Mucosa of descending colon (tissue), 3 donors: ENCODE results near the gene IFRD1. TPM values are rescaled to one million over a fixed set of nuclear protein-coding genes. Genes with fewer than 3 reads are reported as not detected.

Experiments
- ATAC-seq: fragments of 200-7000 bp; cut with Tn5 transposase; one replicate; pipeline ENCODE4 v1.9.1; 2020; ENCODE audit warnings: mild to moderate bottlenecking, moderate library complexity
- DNase-seq, 3 donors: peaks; one replicate each; pipeline ENCODE4 v3.0.0-alpha.2; 2020
- H3K36me3 ChIP-seq: fragments of 200-600 bp; one replicate; pipeline ENCODE4 v1.8.0; 2021; ENCODE audit warnings: low read depth, mild to moderate bottlenecking
- H3K4me1 ChIP-seq: fragments of 200-600 bp; one replicate; pipeline ENCODE4 v1.8.0; 2021; ENCODE audit warnings: low read depth, mild to moderate bottlenecking
- H3K4me3 ChIP-seq: fragments of 200-600 bp; one replicate; pipeline ENCODE4 v1.8.0; 2021; ENCODE audit warnings: mild to moderate bottlenecking
- H3K9me3 ChIP-seq: fragments of 200-600 bp; one replicate; pipeline ENCODE4 v1.8.0; 2021; ENCODE audit warnings: mild to moderate bottlenecking
- CTCF ChIP-seq: fragments of 200-600 bp; IDR thresholded peaks from one replicate; pipeline ENCODE4 v1.8.0; 2022; ENCODE audit warnings: antibody characterized with exemption, mild to moderate bottlenecking
- intact Hi-C, 2 donors: fragments of 100-400 bp; cut with DNase I in 1 of 2; cut with micrococcal nuclease in 1 of 2; formaldehyde crosslinking; loops; one replicate each; pipeline versions ENCODE4 v1.11.0 to v1.11.1; 2022; cut with DNase I, micrococcal nuclease
- total RNA-seq, 3 donors: library from RNA; stranded (reverse); fragmentation: NEBNext Ultra II Directional in 2 of 3; extraction: Animal tissue kit (Norgen Biotek cat#: 25700) in 2 of 3; gene quantifications; one replicate each; pipeline versions ENCODE4 v1.2.1 to v1.2.4, GENCODE V29; 2021 to 2023
- donor health status: DM: no; HTN: no; CAD: no; lungs with moderate emphysema.
- donor health status: DM: no; HTN: no; CAD: no.
- donor health status: DM: no; HTN: yes; CAD: no.

Gene IFRD1
- total RNA-seq, 3 donors from 2014 or later, result 31.2 to 68.0 (median 47.1) TPM

DNA sequence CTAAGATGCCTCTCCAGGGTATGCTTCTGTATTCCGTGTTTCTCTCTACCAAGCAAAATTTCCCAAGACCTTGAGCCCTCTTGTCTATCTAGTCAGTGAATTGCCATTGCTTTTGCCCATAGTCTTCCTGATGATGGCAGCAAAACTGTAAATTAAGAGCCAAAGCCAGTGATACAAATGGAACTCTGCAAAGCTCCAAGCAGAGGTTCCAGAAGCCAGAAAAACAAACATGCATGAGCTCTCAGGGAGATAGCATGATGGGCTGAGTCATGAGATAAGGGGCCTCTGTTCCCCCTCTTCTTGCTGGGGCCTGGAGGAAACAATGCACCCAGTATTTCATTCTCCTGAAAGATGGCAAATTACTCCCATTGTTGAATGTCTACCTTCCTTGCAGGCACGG is 55.2 kb downstream of the IFRD1 start:
- TF ChIP-seq CTCF, result no peak
- Histone ChIP-seq H3K4me1 (no peaks in the 10 kb centered on the region), H3K36me3 (no peaks in the 10 kb centered on the region), H3K4me3 (no peak overlapping the region), H3K9me3 (no peaks in the 10 kb centered on the region)
- DNase-seq, result no peak
- no peak for ATAC-seq
- intact Hi-C loops, result no loop called here

DNA sequence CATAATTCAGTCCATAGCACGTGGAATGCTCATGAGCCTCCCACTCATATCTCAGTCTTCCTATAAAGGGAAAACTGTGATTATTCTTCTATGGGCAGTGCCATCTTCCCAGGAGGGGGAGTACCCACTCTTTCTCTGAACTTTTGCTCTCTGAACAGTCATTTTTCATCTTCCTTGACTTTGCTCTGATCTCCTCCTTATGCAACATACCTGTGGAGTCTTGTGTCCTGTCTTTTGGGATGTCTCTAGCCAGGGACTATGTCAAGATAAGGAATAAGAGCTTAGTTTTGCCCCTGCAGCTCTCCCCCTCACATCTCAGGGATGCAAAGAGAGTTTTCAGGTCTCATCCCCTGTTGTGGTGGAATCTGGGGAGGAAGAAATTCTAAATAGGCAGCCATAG is 58.1 kb downstream of the IFRD1 start:
- no peak for ATAC-seq

GRCh38 chr7:112509402-112509801 is 59.1 kb downstream of the IFRD1 start:
- Histone ChIP-seq H3K4me3 (no peak overlapping the region), H3K9me3 (no peaks in the 10 kb centered on the region), H3K36me3 (no peaks in the 10 kb centered on the region), H3K4me1 (no peaks in the 10 kb centered on the region)
- TF ChIP-seq CTCF, result no peak
- ATAC-seq (no peak), DNase-seq (no peak)
- intact Hi-C loops, result no loop called here

More for the DNA sequence above, 58.1 kb downstream of the IFRD1 start:
- H3K4me3 ChIP-seq, result no peak overlapping the region
- H3K9me3 ChIP-seq, result no peaks in the 10 kb centered on the region
- no peak for TF ChIP-seq CTCF
- H3K4me1 ChIP-seq, result no peaks in the 10 kb centered on the region
- H3K36me3 ChIP-seq, result no peaks in the 10 kb centered on the region
- intact Hi-C loops, result no loop called here
- no peak for DNase-seq

DNA sequence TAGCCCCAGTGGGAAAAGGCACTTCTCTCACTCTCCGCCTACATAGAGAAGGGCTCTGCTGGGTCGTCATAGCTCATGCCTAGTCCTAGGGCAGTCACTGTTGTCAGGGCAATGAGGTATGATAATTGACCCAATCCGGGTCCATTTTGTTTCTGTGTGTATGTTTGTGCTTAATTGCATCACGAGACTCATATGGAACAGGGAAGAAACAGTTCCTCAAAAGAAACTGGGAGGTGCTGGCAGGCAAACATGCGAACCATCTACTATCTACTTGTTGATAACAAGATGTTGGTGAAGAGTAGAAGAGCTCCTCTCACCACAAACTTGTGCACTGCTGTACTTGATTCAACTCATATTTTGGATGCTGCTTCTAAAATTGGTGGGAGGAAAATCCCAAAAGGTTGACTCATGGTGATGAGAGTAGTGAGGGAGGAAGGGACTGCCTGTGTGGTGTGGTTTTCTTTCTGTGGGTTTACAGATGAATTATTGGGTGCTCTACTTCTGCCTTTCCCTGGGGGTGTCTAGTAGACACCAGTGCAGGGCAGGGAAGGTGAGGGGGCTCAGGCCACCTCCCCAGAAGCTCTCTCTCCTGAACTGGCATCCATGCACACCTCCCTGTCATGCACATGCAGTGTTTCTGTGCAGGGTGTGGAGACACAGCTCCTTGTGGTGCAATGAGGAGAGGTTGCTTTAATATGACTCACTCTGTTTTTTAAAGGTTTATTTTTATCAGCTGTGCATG is 59.9 kb downstream of the IFRD1 start:
- Histone ChIP-seq H3K4me3 (no peak overlapping the region), H3K9me3 (no peaks in the 10 kb centered on the region), H3K36me3 (no peaks in the 10 kb centered on the region), H3K4me1 (no peaks in the 10 kb centered on the region)
- DNase-seq (no peak), ATAC-seq (peak; percentile 41)
- no peak for TF ChIP-seq CTCF
- intact Hi-C loops, result no loop called here

DNA sequence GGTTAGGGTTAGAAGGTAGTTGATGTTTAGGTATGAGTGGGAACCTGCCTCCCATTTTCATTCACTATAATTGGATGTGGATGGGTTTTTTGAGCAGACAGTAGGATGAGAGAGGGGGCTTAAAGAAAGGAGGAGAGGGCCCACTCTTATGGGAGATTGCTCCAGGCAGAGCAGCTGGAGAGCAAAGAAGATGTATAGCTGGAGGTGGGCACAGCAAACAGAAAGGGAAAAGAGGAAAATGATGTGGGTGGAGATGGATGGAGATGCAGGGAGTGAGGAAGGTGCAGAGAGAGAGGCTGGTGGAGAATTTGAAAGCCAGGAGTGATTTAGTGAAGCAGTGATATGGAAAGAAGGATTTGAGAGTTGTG is 60.5 kb downstream of the IFRD1 start:
- Histone ChIP-seq H3K4me1 (no peaks in the 10 kb centered on the region), H3K9me3 (no peaks in the 10 kb centered on the region), H3K4me3 (no peak overlapping the region), H3K36me3 (no peaks in the 10 kb centered on the region)
- intact Hi-C loops, result no loop called here
- ATAC-seq, result no peak
- TF ChIP-seq CTCF, result no peak
- no peak for DNase-seq
